Endometrium (tissue), 2 donors: ENCODE data around the gene SPATA31A3.
"Not testable (repeated sequence)": the region's sequence is repeated elsewhere in the genome, so short reads cannot be mapped to it uniquely, and the experiment has no call there.

Experiments used
- FAIRE-seq: peaks from 2 replicates; lab custom pipeline; 2012; peaks lifted over from hg19 to GRCh38; lab: Jason Lieb, UNC
- donor health status: control.
- donor health status: control.

The SPATA31A3 gene

GRCh38 chr9:66992450-66992849 is at the start of gene SPATA31A3:
Gene SPATA31A3, minus strand, starts transcription at chr9:66992550. Its CDS starts 29 bp downstream, at chr9:66992521.
- FAIRE-seq = not testable (repeated sequence)

DNA sequence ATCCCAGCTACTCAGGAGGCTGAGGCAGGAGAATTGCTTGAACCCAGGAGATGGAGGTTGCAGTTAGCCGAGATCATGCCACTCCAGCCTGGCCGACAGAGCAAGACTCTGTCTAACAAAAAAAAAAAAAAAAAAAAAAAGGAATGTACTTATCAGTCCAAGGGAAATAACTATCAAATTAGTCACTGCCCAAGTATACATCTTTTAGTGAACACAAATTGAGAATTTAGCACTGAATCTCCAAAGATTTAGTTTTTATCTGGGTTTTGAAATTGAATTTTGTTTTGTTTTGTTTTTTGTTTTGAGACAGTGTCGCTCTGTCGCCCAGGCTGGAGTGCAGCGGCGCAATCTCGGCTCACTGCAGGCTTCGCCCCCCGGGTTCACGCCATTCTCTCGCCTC is 39.8 kb downstream of the SPATA31A3 start:
- not testable (repeated sequence) for FAIRE-seq

- FAIRE-seq = not testable (repeated sequence)
Measured at GRCh38 chr9:66942400-66943155, 49.8 kb downstream of the SPATA31A3 start.

- not testable (repeated sequence) for FAIRE-seq
Measured at GRCh38 chr9:66939878-66940830, 52.2 kb downstream of the SPATA31A3 start.

- FAIRE-seq = not testable (repeated sequence)
Measured at GRCh38 chr9:66938322-66938721, 54.0 kb downstream of the SPATA31A3 start.

DNA sequence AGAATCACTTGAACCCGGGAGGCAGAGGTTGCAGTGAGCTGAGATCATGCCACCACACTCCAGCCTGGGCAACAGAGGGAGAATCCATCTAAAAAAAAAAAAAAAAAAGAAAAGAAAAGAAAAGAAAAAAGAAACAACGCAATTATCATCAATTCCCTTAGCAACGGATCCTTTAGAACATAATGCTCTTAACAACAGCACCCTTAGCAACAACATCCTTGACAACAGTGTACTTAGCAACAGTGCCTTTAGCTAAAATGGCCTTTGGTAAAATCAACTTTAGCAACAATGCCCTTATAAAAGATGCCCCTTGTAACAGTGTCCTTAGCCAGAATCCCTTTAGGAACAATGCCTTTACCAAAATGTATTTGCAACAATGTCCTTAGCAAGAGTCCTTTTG is 54.7 kb downstream of the SPATA31A3 start:
- not testable (repeated sequence) for FAIRE-seq
